Lower leg skin (tissue), 4 donors: ENCODE results near the gene OR51F2. TPM values are rescaled to one million over a fixed set of nuclear protein-coding genes. Genes with fewer than 3 reads are reported as not detected.

Experiments used
- DNase-seq, 2 donors: peaks; one replicate each; pipeline ENCODE4 v3.0.0-alpha.2; 2019; ENCODE audit warnings: low spot score in 2 of 2
- H3K4me3 ChIP-seq: fragments of 200-600 bp; sonication (generic); 2 replicates; pipeline ENCODE4 v1.5.1; 2017; ENCODE audit warnings: mild to moderate bottlenecking, low read depth; ENCODE audit not compliant: poor library complexity, severe bottlenecking
- POLR2A ChIP-seq, 2 donors: fragments of 450-650 bp; IDR thresholded peaks; one replicate each; pipeline ENCODE4 v1.6.1; 2016 to 2017; ENCODE audit warnings: antibody characterized with exemption in 2 of 2, mild to moderate bottlenecking in 1 of 2, moderate library complexity in 1 of 2
- WGBS, 2 donors: methylation state at CpG; one replicate each; pipeline ENCODE4 v1.1.5; 2018; 5-methylcytosine and 5-hydroxymethylcytosine counted together
- intact Hi-C: fragments of 100-400 bp; cut with DNase I; formaldehyde crosslinking; loops from one replicate; pipeline ENCODE4 v1.15.0; 2023; ENCODE audit warnings: low total_unique reads
- total RNA-seq, 4 donors: library from RNA; depleted of rRNA; stranded (reverse); fragments of >200 nt; gene quantifications; one replicate each; pipeline ENCODE4 v1.1.0, GENCODE V29; 2016
- TF ChIP-seq, protein P1 (sequence below), 3 donors: fragments of 450-650 bp; IDR thresholded peaks; one replicate each; pipeline ENCODE4 v1.5.1; 2016; ENCODE audit warnings: antibody characterized with exemption in 3 of 3, mild to moderate bottlenecking in 3 of 3, moderate library complexity in 2 of 3

OR51F2 gene
- total RNA-seq, 4 donors from 2014 or later: not detected

DNA sequence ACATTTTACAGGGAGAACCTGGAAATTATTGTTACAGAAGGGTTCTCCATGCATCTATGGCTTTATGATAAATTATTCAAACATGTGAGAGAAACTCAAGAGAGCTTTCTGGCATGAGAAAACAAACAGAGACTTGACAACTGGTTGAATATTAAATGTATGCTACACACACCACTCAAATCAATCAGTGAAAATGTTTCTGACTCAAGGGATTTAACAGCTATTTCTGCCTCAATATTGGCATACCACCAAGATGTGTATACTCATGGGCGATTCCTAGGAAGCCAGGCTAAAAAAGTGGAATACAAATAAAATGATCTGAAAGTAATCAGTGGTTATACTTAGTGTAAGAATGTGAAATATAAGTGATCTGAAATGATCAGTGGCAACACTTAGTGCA is 44.7 kb downstream of the OR51F2 start:
- no peak for TF ChIP-seq POLR2A (IDR thresholded peaks at IDR 0.05)
- TF ChIP-seq, protein P1, sequence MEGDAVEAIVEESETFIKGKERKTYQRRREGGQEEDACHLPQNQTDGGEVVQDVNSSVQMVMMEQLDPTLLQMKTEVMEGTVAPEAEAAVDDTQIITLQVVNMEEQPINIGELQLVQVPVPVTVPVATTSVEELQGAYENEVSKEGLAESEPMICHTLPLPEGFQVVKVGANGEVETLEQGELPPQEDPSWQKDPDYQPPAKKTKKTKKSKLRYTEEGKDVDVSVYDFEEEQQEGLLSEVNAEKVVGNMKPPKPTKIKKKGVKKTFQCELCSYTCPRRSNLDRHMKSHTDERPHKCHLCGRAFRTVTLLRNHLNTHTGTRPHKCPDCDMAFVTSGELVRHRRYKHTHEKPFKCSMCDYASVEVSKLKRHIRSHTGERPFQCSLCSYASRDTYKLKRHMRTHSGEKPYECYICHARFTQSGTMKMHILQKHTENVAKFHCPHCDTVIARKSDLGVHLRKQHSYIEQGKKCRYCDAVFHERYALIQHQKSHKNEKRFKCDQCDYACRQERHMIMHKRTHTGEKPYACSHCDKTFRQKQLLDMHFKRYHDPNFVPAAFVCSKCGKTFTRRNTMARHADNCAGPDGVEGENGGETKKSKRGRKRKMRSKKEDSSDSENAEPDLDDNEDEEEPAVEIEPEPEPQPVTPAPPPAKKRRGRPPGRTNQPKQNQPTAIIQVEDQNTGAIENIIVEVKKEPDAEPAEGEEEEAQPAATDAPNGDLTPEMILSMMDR (IDR thresholded peaks at IDR 0.05): no peak
- no peak for DNase-seq
- intact Hi-C loops: no loop called here
- no peak overlapping the region for H3K4me3 ChIP-seq
- WGBS, 2 donors: 45 to 49% methylated on average over 1 of the region's 1 CpG

Other genes with a start within 250 kb of the OR51F2 start
- not detected for gene OR52I2, start 239.6 kb upstream of the OR51F2 start, total RNA-seq
- not detected for gene OR52I1, start 227.3 kb upstream of the OR51F2 start, total RNA-seq
- gene TRIM68, start 213.1 kb upstream of the OR51F2 start, total RNA-seq: 10 to 100 TPM in 1 of 4 donors, 1 to 10 TPM in 3; 7.3 to 12.5 (median 8.9) TPM
- not detected for gene OR51D1, start 183.8 kb upstream of the OR51F2 start, total RNA-seq
- under 1 TPM; 0.11 to 0.39 (median 0.21) TPM for gene OR51E1, start 177.3 kb upstream of the OR51F2 start, total RNA-seq
- gene OR51E2, start 123.5 kb upstream of the OR51F2 start, total RNA-seq: under 1 TPM in 2 of 4 donors, not detected in 2; 0.10 to 0.30 TPM
- gene MMP26, start 116.5 kb upstream of the OR51F2 start, total RNA-seq: not detected
- not detected for gene OR51F1, start 51.4 kb upstream of the OR51F2 start, total RNA-seq
- not detected for gene OR52R1, start 16.9 kb upstream of the OR51F2 start, total RNA-seq
- gene OR51S1, start 27.9 kb downstream of the OR51F2 start, total RNA-seq: not detected
- not detected for gene OR51T1, start 60.6 kb downstream of the OR51F2 start, total RNA-seq
- not detected for gene OR51A7, start 82.5 kb downstream of the OR51F2 start, total RNA-seq
- not detected for gene OR51G2, start 98.0 kb downstream of the OR51F2 start, total RNA-seq
- gene OR51G1, start 103.0 kb downstream of the OR51F2 start, total RNA-seq: not detected
- gene OR51A4, start 126.3 kb downstream of the OR51F2 start, total RNA-seq: not detected
- gene OR51A2, start 134.4 kb downstream of the OR51F2 start, total RNA-seq: not detected
- not detected for gene OR51L1, start 173.5 kb downstream of the OR51F2 start, total RNA-seq
- not detected for gene OR52J3, start 225.2 kb downstream of the OR51F2 start, total RNA-seq
- gene OR52E2, start 238.3 kb downstream of the OR51F2 start, total RNA-seq: 1 to 10 TPM in 1 of 4 donors, not detected in 3; 2.7 TPM
- not detected for gene OR52E1, start 248.3 kb downstream of the OR51F2 start, total RNA-seq